Activated CD4-positive, alpha-beta T cell treated with anti-CD3 and anti-CD28 coated beads for 1 hour (primary cell): ENCODE data around the gene SALL4.
"Not testable (repeated sequence)": the region's sequence is repeated elsewhere in the genome, so short reads cannot be mapped to it uniquely, and the experiment has no call there.

Source experiments
- DNase-seq: peaks from one replicate; pipeline ENCODE4 v3.0.0-alpha.2; 2020

Gene SALL4

GRCh38 chr20:51763965-51764602 lies 38.2 kb downstream of the SALL4 start:
- no peak for DNase-seq

DNA sequence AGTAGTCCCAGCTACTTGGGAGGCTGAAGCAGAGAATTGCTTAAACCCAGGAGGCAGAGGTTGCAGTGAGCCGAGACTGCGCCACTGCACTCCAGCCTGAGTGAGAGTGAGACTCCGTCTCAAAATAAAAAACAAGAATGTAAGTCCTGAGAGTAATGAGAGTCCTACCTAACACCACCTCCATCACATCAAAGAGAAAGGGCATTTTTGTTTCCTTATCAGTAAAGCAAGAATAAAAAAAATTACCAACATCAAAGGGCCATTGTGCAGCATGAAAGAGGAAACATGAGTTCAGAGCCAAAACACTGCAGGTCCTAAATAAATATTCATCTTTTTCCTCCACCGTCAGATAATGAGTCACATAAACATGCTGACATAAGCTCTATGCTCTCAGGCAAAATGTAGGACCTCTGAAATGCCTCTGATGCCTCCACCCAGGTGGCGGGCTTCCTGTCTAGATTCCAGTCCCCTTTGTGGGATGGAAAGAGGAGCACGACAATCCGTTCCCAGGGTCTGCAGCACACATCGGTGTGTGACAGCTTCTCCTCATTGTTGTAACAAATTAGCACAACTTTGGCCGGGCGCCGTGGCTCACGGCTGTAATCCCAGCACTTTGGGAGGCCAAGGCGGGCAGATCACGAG lies 41.3 kb downstream of the SALL4 start:
- DNase-seq, result no peak

- no peak for DNase-seq
Measured at GRCh38 chr20:51759769-51760510, 42.4 kb downstream of the SALL4 start.

GRCh38 chr20:51758978-51759544 lies 43.3 kb downstream of the SALL4 start:
- DNase-seq, result no peak

GRCh38 chr20:51757226-51757625 lies 45.1 kb downstream of the SALL4 start:
- no peak for DNase-seq

- DNase-seq, result no peak
Measured at GRCh38 chr20:51756653-51757052, 45.7 kb downstream of the SALL4 start.

DNA sequence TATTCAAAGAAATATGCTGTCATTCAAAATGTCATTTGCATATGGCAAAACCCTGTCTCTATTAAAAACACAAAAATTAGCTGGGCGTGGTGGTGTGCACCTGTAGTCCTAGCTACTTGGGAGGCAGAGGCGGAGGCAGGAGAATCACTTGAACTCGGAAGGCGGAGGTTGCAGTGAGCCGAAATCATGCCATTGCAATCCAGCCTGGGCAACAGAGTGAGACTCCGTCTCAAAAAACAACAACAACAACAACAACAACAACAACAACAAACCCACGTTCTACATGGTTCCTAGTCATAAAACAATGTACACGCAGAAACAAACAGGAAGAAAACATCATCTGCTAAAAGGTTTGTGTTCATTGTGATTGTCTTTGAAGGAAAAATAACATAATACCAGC lies 49.1 kb downstream of the SALL4 start:
- not testable (repeated sequence) for DNase-seq

DNA sequence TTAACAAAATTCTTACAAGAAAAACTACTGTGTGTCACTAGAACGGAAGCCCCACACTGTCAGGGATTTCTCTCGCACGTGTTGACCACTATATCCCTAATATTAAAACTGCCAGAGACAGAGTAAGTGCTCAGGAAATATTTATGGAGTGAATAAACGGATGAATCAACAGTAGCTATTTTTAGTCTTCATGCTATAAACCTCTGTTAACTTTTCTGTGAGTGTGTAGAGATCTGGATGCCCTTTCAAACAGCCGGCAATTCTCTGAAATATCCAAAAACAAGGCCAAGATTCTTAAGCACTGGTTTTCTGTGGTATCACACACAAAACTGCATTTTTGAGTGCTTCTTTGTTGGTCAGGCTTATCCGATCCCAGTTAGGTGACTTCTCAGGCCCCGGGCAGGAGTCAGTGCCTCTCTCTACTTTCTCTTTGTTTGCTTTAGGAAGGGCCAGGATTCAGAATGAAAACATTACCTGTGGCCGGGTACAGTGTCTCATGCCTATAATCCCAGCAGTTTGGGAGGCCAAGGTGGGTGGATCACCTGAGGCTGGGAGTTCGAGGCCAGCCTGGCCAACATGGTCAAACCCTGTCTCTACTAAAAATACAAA lies 49.9 kb downstream of the SALL4 start:
- DNase-seq, result no peak

DNA sequence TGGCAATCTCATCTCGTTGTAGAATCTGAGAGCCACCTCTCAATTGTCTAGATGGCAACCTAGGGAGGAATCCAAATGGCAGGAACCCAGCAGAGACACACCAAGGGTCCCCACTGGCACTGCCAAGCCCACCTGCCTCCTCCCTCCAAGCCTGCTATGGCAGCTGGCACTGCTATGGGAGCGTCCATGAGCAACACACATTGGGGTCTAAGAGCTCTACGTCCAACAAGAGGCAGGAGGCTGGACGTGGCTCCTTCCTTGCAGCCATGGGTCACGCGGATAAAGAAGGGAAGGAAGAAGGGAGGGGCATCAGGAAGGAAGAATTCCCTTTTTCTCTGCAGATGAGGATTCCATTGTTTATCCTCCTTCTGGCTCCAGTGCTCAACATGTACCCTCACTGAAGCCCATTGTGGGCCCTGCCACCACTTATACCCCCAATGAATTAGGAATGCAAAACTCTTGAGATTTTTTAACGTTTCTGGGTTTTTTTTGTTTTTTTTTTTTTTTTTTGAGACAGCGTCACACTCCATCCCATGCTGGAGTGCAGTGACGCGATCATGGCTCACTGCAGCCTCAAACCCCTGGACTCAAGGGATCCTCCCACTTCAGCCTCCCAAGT lies 51.4 kb downstream of the SALL4 start:
- DNase-seq, result no peak

GRCh38 chr20:51750037-51750769 lies 52.1 kb downstream of the SALL4 start:
- no peak for DNase-seq

- DNase-seq, result no peak
Measured at GRCh38 chr20:51749674-51750036, 52.7 kb downstream of the SALL4 start.

GRCh38 chr20:51747182-51747911 lies 55.0 kb downstream of the SALL4 start:
- no peak for DNase-seq

DNA sequence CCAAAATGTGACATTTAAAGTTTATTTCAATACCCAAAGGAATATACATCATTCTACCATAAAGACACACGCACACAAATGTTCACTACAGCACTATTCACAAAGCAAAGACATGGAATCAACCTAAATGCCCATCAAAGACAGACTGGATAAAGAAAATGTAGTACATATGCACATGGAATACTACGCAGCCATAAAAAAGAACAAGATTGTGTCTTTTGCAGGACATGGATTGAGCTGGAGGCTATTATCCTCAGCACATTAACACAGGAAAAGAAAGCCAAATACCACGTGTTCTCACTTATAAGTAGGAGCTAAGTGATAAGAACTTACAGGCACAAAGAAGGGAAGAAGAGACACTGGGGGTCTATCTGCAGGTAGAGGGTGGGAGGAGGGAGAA lies 56.5 kb downstream of the SALL4 start:
- DNase-seq, result no peak

DNA sequence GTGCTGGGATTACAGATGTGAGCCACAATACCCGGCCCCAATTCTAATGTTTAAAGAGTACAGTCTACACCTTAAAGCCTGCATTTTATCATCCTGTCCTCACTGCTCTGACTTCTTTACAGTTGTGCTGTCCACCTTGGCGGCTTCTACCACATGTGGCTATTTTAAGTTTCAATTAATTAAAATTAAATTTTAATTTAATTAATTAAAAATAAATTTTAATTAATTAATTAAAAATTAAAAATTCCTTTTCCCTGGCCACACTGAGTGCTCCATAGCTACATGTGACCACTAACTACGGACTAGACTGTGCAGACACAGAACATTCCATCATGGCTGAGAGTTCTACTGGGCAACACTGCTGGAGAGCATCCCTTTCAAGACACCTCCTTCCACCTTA lies 61.5 kb downstream of the SALL4 start:
- no peak for DNase-seq

GRCh38 chr20:51740308-51740707 lies 62.0 kb downstream of the SALL4 start:
- not testable (repeated sequence) for DNase-seq

GRCh38 chr20:51739722-51740249 lies 62.5 kb downstream of the SALL4 start:
- no peak for DNase-seq

DNA sequence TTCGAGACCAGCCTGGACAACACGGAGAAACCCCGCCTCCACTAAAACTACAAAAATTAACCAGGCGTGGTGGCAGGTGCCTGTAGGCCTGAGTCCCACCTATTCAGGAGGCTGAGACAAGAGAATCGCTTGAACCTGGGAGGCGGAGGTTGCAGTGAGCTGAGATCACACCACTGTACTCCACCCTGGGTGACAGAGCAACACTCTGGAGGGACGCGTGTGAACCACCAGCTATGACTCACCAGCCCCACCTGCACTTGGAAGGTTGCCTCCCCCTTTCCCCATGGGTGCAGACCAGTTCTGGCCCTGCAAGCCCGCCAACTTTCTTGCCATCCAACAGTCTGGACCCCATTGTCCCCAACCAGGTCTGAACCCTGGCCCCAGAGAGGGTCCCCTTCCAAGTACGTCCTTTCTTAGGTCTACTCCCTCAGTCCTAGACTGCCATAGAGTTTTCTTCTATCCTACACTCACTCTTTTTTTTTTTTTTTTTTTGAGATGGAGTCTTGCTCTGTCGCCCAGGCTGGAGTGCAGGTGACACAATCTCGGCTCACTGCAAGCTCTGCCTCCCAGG lies 63.4 kb downstream of the SALL4 start:
- no peak for DNase-seq

DNA sequence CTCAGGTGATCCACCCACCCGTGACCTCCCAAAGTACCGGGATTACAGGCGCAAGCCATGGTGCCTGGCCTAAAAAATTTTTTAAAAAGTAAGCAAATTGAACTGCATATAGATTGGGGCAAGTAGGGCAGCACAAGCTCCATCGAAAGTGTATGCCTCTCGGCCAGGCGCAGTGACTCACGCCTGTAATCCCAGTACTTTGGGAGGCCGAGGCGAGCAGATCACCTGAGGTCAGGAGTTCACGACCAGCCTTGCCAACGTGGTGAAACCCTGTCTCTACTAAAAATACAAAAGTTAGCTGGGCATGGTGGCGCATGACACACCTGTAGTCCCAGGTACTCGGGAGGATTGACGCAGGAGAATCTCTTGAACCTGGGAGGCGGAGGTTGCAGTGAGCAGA lies 64.1 kb downstream of the SALL4 start:
- DNase-seq, result not testable (repeated sequence)

DNA sequence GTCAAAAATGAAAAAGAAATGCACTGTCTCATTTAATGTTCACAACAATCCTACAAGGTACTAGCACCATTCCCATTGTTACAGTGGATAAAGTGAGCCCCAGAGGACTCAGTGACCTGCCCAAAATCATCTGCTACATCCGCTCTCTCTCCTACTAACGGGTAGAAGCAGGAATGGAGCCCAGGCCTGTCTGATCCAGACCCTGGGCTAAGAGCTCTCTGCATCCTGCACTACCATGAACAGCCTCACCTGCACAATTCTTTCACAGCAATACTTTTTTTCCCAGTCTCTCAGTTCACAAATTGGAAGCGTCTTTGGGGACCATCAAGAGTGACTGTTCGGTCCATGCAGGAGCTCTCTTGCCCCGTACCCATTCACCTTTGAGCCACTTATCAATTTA lies 65.4 kb downstream of the SALL4 start:
- DNase-seq, result no peak

- DNase-seq, result no peak
Measured at GRCh38 chr20:51735728-51736600, 66.4 kb downstream of the SALL4 start.
